Endothelial cell of umbilical vein (primary cell): Measurements from ENCODE around the gene SLC15A5. TPM values are rescaled to one million over a fixed set of nuclear protein-coding genes. Genes with fewer than 3 reads are reported as not detected.

Experiments used
- BruUV-seq: library from RNA; stranded (reverse); fragments of 400-500 nt; replicated peaks from 2 replicates; lab custom pipeline; 2021; lab: Mats Ljungman, UMichigan
- CTCF ChIA-PET: fragments of 300-600, 350-600 bp; sonication (Branson Sonifier 250); formaldehyde crosslinking; loops from one replicate; lab custom pipeline; 2021; ENCODE audit warnings: antibody characterized with exemption, inconsistent platforms; lab: Charles Lee
- POLR2A ChIA-PET: fragments of 300-600, 350-600 bp; sonication (Branson Sonifier 250); formaldehyde crosslinking; loops from one replicate; lab custom pipeline; 2021; ENCODE audit warnings: antibody characterized with exemption, inconsistent platforms; lab: Charles Lee
- DNase-seq: peaks from one replicate; pipeline ENCODE4 v3.0.0-alpha.2; 2011; ENCODE audit warnings: low read depth, low spot score
- FAIRE-seq: peaks from 2 replicates; lab custom pipeline; 2011; peaks lifted over from hg19 to GRCh38; lab: Jason Lieb, UNC
- H2AFZ ChIP-seq: 2 replicates; pipeline ENCODE4 v1.6.0; 2012; ENCODE audit warnings: low read depth, low read length, control low read depth, inconsistent platforms
- H3K27ac ChIP-seq: 2 replicates; pipeline ENCODE4 v1.5.1; 2011; ENCODE audit warnings: low read depth, mild to moderate bottlenecking, control low read depth, low read length, moderate library complexity; ENCODE audit not compliant: insufficient read depth
- H3K27me3 ChIP-seq, 2 experiments: 2 replicates each; pipeline versions ENCODE4 v1.6.0 to v1.6.1; 2011; ENCODE audit warnings: low read length in 2 of 2, mixed read lengths in 1 of 2; ENCODE audit not compliant: control insufficient read depth in 2 of 2, insufficient read depth in 2 of 2
- H3K36me3 ChIP-seq, 2 experiments: 2 replicates in 1 of 2; 3 replicates in 1 of 2; pipeline ENCODE4 v1.5.1; 2011; ENCODE audit warnings: low read length in 2 of 2, mild to moderate bottlenecking in 1 of 2, moderate library complexity in 1 of 2; ENCODE audit not compliant: control insufficient read depth in 2 of 2, insufficient read depth in 2 of 2; ENCODE audit errors: extremely low read depth in 1 of 2
- H3K4me1 ChIP-seq: 3 replicates; pipeline ENCODE4 v1.5.1; 2011; ENCODE audit warnings: mild to moderate bottlenecking, low read length; ENCODE audit not compliant: control insufficient read depth, insufficient read depth; ENCODE audit errors: extremely low read depth
- H3K4me2 ChIP-seq: 2 replicates; pipeline ENCODE4 v1.6.1; 2011; ENCODE audit warnings: low read length, control low read depth, mixed read lengths; ENCODE audit not compliant: insufficient read depth
- H3K4me3 ChIP-seq, 3 experiments: fragments of 200-600 bp in 1 of 3; sonication (generic), shearing (Covaris generic) in 1 of 3; replicated peaks in 1 of 3; 2 replicates each; pipeline ENCODE4 v1.5.1; 2011 to 2016; ENCODE audit warnings: control low read depth in 3 of 3, low read length in 3 of 3, mild to moderate bottlenecking in 2 of 3, inconsistent platforms in 1 of 3, low read depth in 1 of 3, moderate library complexity in 1 of 3; ENCODE audit not compliant: insufficient read depth in 1 of 3
- H3K79me2 ChIP-seq: 2 replicates; pipeline ENCODE4 v1.6.0; 2012; ENCODE audit warnings: low read length, inconsistent platforms; ENCODE audit not compliant: control insufficient read depth, insufficient read depth
- H3K9ac ChIP-seq: replicated peaks from 2 replicates; pipeline ENCODE3; 2011; ENCODE audit warnings: low read length, control low read depth; ENCODE audit not compliant: insufficient read depth; ENCODE audit errors: extremely low read depth
- H3K9me1 ChIP-seq: replicated peaks from 3 replicates; pipeline ENCODE4 v1.6.0; 2011; ENCODE audit warnings: mild to moderate bottlenecking, low read length; ENCODE audit not compliant: control insufficient read depth, insufficient read depth; ENCODE audit errors: extremely low read depth
- H3K9me3 ChIP-seq: replicated peaks from 2 replicates; pipeline ENCODE4 v1.5.1; 2012; ENCODE audit warnings: low read length, inconsistent platforms; ENCODE audit not compliant: control insufficient read depth, insufficient read depth
- H4K20me1 ChIP-seq: replicated peaks from 2 replicates; pipeline ENCODE3; 2011; ENCODE audit warnings: mild to moderate bottlenecking, low read length; ENCODE audit not compliant: control insufficient read depth, insufficient read depth; ENCODE audit errors: extremely low read depth
- EZH2 ChIP-seq: IDR thresholded peaks from 2 replicates; pipeline ENCODE4 v1.6.1; 2012; ENCODE audit warnings: borderline replicate concordance, low read depth, mild to moderate bottlenecking, moderate library complexity, low read length, inconsistent platforms; ENCODE audit not compliant: severe bottlenecking
- FOS ChIP-seq: IDR thresholded peaks from 2 replicates; pipeline ENCODE4 v1.6.1; 2011; ENCODE audit warnings: mild to moderate bottlenecking, low read length, moderate library complexity, borderline replicate concordance; ENCODE audit not compliant: insufficient read depth
- GATA2 ChIP-seq: IDR thresholded peaks from 2 replicates; pipeline ENCODE4 v1.7.0; 2011; ENCODE audit warnings: low read depth, mild to moderate bottlenecking, moderate library complexity, mixed read lengths, low read length; ENCODE audit not compliant: insufficient read length, insufficient read depth
- JUN ChIP-seq: IDR thresholded peaks from 2 replicates; pipeline ENCODE4 v1.6.1; 2011; ENCODE audit warnings: borderline replicate concordance, low read depth; ENCODE audit not compliant: insufficient read length, insufficient read depth
- MYC ChIP-seq: IDR thresholded peaks from one replicate; pipeline ENCODE4 v1.6.1; 2011; ENCODE audit warnings: mild to moderate bottlenecking, low read depth, low read length
- POLR2A ChIP-seq: IDR thresholded peaks from 2 replicates; pipeline ENCODE4 v1.6.1; 2012; ENCODE audit warnings: low read depth, mild to moderate bottlenecking, control low read depth, low read length
- POLR2AphosphoS5 ChIP-seq: IDR thresholded peaks from 2 replicates; pipeline ENCODE4 v1.6.1; 2012; ENCODE audit warnings: low read depth, mild to moderate bottlenecking, control low read depth, low read length, moderate library complexity; ENCODE audit not compliant: insufficient read depth
- dilution Hi-C: fragments of 300-500 bp; cut with MboI; formaldehyde crosslinking; loops from one replicate; pipeline ENCODE4 v1.15.0; 2019; ENCODE audit warnings: low sequenced_read_pairs; ENCODE audit not compliant: extremely low pct_ligation_motif_present
- intact Hi-C: fragments of 100-400 bp; cut with micrococcal nuclease; formaldehyde crosslinking; loops from one replicate; pipeline ENCODE4 v1.10.0; 2022
- polyA plus RNA-seq, 4 experiments: library from polyadenylated mRNA; depleted of rRNA in 3 of 4; stranded (reverse) in 3 of 4; unstranded in 1 of 4; fragments of >200 nt; gene quantifications; 2 replicates each; pipeline versions ENCODE4 v1.2.1 to v1.2.3, GENCODE V29; 2011 to 2012; ENCODE audit warnings: missing spikeins in 1 of 4
- total RNA-seq: library from RNA; stranded (reverse); gene quantifications from 2 replicates; pipeline ENCODE4 v1.2.3, GENCODE V29; 2021
- TF ChIP-seq, protein P1 (sequence below): IDR thresholded peaks from 2 replicates; pipeline ENCODE4 v1.6.1; 2011; ENCODE audit not compliant: insufficient read depth, insufficient read length
- TF ChIP-seq, protein P2 (sequence below), 2 donors: IDR thresholded peaks; 1 replicate in 1 of 2; 2 replicates in 1 of 2; pipeline ENCODE4 v1.5.1; 2011; ENCODE audit warnings: low read length in 2 of 2, mild to moderate bottlenecking in 2 of 2, moderate library complexity in 2 of 2, control low read depth in 1 of 2, inconsistent platforms in 1 of 2, low read depth in 1 of 2; ENCODE audit not compliant: insufficient read depth in 1 of 2; ENCODE audit errors: extremely low read depth in 1 of 2

SLC15A5 gene
- total and polyA plus RNA-seq, 2 donors (not counting 3 experiments of a cell fraction or from before 2014, with no cell fraction given), result not detected

- Histone ChIP-seq H4K20me1 (no peaks in the 10 kb centered on the region), H2AFZ (no peak overlapping the region), H3K36me3 (no peaks in the 10 kb centered on the region), H3K9ac (no peak overlapping the region), H3K79me2 (no peaks in the 10 kb centered on the region), H3K4me1 (no peaks in the 10 kb centered on the region), H3K27ac (no peak overlapping the region), H3K27me3 (no peaks in the 10 kb centered on the region), H3K9me3 (no peaks in the 10 kb centered on the region), H3K4me2 (no peak overlapping the region), H3K4me3 (no peak overlapping the region), H3K9me1 (no peaks in the 10 kb centered on the region)
- BruUV-seq, result no TSS peak
- POLR2A ChIA-PET, result no interaction called here
- dilution Hi-C loops (no loop called here), intact Hi-C loops (no loop called here)
- CTCF ChIA-PET, result no interaction called here
- no peak for FAIRE-seq
- TF ChIP-seq POLR2A (no peak), FOS (no peak), MYC (no peak), EZH2 (no peak), JUN (no peak), POLR2AphosphoS5 (no peak), GATA2 (no peak)
- TF ChIP-seq, protein P1, sequence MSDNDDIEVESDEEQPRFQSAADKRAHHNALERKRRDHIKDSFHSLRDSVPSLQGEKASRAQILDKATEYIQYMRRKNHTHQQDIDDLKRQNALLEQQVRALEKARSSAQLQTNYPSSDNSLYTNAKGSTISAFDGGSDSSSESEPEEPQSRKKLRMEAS, result no peak
- TF ChIP-seq, protein P2, sequence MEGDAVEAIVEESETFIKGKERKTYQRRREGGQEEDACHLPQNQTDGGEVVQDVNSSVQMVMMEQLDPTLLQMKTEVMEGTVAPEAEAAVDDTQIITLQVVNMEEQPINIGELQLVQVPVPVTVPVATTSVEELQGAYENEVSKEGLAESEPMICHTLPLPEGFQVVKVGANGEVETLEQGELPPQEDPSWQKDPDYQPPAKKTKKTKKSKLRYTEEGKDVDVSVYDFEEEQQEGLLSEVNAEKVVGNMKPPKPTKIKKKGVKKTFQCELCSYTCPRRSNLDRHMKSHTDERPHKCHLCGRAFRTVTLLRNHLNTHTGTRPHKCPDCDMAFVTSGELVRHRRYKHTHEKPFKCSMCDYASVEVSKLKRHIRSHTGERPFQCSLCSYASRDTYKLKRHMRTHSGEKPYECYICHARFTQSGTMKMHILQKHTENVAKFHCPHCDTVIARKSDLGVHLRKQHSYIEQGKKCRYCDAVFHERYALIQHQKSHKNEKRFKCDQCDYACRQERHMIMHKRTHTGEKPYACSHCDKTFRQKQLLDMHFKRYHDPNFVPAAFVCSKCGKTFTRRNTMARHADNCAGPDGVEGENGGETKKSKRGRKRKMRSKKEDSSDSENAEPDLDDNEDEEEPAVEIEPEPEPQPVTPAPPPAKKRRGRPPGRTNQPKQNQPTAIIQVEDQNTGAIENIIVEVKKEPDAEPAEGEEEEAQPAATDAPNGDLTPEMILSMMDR (IDR thresholded peaks at IDR 0.05; ENCODE audit: extremely low read depth in 1 of 2, insufficient read depth in 1 of 2, low read depth in 1 of 2, low read length in 2 of 2), result no peak
- DNase-seq, result no peak
Measured at GRCh38 chr12:16297521-16297920, 20.0 kb upstream of the SLC15A5 start.
